GM18868 (cell line): ENCODE data around the gene CLPTM1.

Experiments used
- ATAC-seq: cut with Tn5 transposase; IDR thresholded peaks from one replicate; pipeline ENCODE4 v1.9.1; 2021; ENCODE audit warnings: mild to moderate bottlenecking, moderate library complexity; ENCODE audit not compliant: unreplicated experiment

Gene CLPTM1

DNA sequence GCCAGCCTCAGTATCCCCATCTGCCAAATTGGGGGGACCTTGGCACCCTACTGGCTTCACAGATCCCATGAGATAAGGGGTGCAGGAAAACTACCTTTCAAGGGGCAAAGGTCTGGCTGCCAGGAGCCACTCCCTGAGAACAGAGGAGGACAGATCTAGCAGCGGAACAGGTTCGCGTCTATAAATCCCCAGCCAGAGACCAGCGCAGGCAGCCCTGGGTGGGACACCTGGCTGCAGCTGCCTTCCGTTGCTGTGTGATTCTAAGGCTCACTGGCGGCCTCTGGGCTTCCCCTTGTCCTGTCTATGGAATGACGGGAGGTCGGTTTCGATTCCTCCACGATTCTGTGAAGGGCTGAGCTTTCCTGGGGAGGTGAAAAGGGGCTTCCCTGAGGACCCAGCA is 53.4 kb downstream of the CLPTM1 start:
- ATAC-seq: no peak

DNA sequence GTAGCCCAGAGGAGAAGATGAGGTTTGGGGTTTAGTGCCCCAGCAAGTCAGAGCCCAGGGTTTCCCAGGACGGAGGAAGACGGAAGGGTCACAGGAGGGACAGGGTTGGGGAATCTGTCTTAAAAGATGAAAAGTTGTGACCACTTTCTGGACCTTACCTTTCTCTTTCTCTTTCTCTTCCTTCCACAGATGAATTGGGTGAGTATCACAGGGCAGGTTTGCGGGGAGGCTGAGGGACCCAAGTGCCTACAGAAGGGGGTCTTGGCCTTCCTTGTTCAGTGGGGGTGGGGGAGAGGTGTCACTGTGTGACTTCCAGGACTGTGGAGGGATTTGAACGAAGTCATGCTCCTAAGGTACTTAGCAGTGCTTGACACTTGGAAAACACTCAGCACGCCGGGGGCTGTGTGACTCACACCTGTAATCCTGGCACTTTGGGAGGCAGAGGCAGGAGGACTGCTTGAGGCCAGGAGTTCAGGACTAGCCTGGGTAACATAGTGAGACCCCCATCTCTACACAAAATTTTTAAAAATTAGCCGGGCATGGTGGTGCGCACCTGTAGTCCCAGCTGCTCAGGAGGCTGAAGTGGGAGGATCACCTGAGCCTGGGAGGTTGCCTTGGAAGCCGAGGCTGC is 54.6 kb downstream of the CLPTM1 start:
- no peak for ATAC-seq

DNA sequence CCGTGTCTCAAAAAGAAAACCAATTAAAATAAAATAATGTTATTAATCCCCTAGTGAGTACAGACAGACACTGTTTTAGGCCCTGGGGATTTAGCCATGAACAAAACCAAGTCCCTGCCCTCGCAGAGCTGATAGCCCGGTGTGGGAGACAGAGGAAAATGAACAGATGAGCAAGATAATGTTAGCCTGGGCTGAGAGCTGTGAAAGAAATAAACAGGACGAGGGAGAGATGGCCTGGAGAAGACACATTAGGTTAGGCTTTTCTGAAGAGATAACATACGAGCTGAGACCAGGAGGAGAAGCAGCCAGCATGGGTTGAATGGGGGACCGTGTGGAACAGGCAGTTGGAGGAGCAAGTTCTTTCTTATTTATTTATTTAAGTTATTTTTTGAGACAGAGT is 55.1 kb downstream of the CLPTM1 start:
- no peak for ATAC-seq

DNA sequence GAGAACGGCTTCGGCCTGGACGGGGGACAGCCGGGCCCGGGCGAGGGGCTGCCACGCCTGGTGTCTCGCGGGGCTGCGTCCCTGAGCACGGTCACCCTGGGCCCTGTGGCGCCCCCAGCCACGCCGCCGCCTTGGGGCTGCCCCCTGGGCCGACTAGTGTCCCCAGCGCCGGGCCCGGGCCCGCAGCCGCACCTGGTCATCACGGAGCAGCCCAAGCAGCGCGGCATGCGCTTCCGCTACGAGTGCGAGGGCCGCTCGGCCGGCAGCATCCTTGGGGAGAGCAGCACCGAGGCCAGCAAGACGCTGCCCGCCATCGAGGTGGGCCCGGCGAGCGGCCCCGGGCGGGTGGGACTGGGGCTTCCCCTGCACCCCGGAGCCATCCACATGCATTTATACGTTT is 56.8 kb downstream of the CLPTM1 start:
- no peak for ATAC-seq

DNA sequence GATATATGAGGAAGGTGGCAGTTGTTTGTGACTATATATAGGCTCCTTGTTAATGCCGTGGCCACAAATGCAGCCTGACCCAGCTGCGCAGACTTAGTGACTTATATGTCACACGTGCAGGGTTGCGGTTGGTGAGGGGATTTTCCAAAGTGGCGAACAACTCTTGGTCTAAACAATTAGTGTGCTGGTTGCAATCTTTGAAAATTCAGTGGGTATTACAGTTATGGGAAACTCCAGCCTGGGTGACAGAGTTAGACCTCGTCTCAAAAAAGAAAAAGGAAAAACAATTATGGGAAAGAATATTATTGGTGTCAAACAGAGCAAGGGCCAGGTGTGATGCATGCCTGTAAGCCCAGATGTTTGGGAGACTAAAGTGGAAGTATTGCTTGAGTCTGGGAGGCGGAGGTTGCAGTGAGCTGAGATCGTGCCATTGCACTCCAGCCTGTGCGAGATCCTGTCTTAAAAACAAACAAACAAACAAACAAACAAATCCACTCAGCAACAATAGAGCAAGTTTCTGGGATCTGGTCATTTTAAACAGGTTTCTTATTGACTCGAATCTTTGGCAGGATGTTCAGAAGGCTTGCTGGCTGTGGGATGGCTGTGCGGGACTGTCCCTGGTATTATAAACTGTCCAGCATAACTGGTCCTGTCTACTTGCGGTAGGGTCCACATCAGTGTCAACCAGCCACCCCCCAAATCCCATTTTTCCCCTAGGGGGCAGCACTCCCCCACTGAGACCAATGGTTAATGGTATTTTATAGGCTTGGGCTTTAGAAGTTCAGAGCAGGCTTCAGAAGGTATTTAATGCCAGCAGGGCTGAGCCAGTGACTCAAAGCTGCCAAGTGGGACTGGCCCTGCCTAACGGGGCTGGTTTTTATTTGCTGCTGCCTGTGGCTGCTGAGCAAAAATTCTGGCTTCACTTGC is 61.5 kb downstream of the CLPTM1 start:
- ATAC-seq: peak; percentile 76

DNA sequence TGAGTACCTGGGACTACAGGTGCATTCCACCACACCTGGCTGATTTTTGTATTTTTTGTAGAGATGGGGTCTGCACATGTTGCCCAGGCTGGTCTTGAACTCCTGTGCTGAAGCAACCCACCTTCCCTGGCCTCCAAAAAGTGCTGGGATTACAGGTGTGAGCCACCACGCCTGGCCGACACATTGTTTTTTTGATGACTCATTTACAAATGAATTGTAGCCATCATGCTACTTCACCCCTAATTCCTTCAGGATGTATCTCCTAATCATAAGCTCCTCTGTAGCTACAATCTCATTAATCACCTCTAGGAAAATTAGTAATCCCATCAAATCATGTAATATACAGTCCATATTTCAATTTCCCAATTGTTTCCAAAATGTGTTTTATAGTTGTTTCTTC is 64.0 kb downstream of the CLPTM1 start:
- no peak for ATAC-seq

DNA sequence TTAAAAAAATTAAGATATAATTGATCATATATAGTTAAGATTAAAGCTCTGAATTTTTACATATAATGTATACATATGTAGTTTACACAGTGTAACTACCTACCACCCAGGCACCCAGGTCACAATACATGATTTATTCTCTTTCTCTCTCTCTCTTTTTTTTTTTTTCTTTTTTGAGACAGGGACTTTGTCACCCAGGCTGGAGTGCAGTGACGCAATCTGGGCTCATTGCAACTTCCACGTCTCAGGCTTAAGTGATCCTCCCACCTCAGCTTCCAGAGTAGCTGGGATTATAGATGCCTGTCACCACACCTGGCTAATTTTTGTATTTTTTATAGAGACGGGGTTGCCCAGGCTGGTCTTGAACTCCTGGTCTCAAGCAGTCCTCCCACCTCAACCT is 64.9 kb downstream of the CLPTM1 start:
- ATAC-seq: no peak

DNA sequence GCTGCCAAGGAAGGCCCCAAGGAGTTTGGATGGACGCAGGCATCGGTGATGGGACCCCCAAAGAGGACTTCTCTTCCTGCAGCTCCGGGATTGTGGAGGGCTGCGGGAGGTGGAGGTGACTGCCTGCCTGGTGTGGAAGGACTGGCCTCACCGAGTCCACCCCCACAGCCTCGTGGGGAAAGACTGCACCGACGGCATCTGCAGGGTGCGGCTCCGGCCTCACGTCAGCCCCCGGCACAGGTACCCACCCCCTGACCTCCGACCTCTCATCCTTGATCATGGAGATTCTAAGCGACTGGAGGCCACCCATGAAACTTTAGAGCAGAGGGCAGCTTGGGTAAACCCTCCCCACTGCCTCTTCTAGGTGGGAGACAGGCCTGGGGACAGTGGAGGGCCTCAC is 66.8 kb downstream of the CLPTM1 start:
- no peak for ATAC-seq

DNA sequence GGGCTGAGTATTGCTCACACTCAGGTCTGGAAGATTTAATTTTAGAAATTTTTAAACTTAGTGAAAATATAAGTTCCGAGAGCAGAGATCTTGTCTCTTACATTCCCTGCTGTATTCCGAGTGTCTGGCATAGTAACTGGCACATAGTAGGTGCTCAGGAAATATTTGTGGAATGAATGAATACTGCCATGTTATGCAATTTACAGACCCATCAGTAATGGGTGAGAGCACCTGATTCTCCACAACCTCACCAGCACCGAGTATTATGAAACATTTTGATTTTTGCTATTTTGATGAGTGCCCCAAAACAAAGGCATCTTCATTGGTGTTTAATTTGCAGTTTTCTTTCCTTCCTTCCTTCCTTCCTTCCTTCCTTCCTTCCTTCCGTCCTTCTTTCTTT is 67.9 kb downstream of the CLPTM1 start:
- ATAC-seq: no peak

DNA sequence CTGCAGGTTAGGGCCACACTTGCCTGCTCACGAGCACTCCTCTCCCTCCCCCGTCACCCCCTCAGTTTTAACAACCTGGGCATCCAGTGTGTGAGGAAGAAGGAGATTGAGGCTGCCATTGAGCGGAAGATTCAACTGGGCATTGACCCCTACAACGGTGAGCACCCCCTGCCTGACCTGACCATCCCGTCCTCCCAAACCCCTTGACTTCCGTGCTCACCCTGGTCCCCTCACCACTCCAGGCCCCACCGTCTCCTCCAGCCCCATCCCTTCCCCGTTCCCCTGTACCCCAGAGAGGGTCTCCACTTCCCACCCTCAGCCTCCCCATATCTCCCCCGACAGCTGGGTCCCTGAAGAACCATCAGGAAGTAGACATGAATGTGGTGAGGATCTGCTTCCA is 70.1 kb downstream of the CLPTM1 start:
- ATAC-seq: no peak

DNA sequence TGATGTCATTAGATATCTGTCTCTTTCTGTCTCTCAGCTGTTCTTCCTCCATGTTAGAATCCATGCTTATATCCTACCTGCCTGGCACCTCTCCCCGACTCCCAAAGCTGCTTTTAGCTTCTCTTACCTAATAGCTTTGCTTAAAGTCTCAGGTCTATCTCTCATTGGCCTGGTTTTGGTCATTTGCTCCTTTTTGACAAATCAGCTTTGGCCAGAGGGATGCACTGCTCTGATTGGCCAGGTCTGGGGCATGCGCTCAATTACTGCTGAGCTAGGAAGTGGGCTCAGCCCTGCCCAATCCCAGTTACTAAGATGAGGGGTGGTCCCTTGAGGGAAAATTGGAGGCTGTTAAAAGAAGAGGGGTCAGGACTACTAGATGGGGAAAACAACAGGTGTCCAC is 72.2 kb downstream of the CLPTM1 start:
- ATAC-seq: no peak

DNA sequence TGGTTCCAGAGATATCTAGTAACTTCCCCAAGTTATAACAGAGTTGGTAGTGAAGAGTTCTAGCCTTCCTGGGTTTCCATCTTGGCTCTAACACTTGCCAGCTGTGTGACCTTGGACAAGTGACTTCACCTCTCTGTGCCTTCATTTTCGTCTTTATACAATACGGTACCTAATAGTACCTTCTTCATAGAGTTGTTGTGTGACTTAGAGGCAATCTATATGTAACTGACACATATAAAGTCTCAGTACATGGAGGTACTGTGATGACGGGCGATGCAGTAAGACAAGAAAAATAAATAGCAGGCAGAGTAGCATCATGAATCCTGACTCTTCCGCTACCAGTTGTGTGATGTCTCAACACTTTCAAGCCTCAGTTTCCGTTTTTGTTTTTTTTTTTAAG is 75.6 kb downstream of the CLPTM1 start:
- ATAC-seq: no peak

DNA sequence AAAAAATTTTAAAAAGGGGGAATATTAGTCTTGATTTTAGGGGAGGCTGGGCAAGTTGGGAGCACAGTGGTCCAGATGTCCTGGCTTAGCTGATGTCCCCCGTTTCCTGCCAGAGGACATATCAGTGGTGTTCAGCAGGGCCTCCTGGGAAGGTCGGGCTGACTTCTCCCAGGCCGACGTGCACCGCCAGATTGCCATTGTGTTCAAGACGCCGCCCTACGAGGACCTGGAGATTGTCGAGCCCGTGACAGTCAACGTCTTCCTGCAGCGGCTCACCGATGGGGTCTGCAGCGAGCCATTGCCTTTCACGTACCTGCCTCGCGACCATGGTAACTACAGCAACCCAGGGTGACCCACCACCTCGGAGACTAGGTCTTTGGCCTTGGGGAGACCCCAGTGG is 77.2 kb downstream of the CLPTM1 start:
- ATAC-seq: no peak

DNA sequence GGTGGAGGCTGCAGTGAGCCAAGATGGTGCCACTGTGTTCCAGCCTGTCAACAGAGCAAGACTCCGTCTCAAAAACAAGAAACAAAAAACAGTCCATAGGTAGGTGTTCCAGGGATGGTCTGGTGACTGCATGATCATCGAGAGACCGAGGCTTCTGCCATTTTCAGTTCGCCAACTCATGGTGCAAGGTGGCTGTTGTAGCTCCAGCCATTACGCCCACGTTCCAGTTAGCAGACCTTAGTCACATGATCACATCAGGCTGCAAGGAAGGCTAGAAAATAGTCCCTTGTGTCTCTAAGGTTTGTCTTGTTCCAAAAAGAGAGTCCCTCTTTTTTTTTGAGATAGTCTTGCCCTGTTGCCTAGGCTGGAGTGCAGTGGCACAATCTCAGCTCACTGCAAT is 80.6 kb downstream of the CLPTM1 start:
- no peak for ATAC-seq

DNA sequence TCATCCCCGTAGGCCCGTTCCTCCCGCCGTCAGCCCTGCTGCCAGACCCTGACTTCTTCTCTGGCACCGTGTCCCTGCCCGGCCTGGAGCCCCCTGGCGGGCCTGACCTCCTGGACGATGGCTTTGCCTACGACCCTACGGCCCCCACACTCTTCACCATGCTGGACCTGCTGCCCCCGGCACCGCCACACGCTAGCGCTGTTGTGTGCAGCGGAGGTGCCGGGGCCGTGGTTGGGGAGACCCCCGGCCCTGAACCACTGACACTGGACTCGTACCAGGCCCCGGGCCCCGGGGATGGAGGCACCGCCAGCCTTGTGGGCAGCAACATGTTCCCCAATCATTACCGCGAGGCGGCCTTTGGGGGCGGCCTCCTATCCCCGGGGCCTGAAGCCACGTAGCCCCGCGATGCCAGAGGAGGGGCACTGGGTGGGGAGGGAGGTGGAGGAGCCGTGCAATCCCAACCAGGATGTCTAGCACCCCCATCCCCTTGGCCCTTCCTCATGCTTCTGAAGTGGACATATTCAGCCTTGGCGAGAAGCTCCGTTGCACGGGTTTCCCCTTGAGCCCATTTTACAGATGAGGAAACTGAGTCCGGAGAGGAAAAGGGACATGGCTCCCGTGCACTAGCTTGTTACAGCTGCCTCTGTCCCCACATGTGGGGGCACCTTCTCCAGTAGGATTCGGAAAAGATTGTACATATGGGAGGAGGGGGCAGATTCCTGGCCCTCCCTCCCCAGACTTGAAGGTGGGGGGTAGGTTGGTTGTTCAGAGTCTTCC is 82.4 kb downstream of the CLPTM1 start:
- no peak for ATAC-seq

DNA sequence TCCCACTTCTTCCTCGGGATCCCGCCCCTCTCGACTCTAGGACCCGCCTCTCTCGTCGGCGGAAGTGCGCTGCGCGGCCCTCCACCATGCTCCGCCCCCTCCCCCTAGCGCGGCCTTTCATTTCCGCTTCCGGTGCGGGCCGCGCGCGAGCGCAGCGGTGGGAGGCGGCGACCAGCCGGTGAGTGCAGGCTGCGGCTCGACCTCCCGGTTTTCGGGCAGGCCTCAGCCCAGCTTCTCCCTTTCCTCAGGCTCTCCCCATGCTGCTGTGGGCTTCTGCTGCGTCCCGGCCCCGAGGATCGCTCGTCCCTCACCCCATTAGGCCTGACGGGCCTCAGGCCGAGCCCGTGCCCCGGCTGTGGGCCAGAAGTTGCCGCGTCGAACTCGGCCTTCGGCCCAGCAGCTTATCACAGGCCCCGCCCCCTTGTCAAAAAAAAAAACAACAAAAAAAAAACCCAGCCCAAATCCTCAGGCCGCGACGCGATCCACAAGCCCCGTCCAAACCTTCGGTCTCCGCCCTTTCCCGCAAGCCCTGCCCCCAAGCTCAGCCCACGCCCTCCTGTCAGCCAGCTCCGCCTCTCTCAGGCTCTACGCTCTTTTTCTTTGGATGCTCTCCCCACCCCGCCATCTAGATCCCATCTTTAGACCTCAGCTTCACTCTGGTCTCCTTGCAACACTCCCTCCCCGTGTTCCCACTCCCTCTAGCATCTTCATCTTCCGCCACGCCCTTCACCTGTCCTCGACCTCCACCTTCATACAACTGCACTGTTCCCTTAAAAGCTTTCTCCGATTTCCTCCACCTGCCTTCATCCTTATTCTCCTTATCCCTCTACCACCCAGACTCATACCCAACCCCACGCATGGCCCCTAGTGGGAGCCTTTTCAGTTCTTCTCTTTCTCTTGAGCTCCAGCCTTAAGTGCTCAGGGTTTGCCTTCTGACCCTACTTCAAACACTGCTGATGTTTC is 84.0 kb downstream of the CLPTM1 start, which contains the start of gene CLASRP:
CLASRP (plus strand) TSS at position 115 of the 963 bp plus-strand sequence. CDS start 1,168 bp downstream, outside the sequence.
- ATAC-seq: peak; percentile 90

DNA sequence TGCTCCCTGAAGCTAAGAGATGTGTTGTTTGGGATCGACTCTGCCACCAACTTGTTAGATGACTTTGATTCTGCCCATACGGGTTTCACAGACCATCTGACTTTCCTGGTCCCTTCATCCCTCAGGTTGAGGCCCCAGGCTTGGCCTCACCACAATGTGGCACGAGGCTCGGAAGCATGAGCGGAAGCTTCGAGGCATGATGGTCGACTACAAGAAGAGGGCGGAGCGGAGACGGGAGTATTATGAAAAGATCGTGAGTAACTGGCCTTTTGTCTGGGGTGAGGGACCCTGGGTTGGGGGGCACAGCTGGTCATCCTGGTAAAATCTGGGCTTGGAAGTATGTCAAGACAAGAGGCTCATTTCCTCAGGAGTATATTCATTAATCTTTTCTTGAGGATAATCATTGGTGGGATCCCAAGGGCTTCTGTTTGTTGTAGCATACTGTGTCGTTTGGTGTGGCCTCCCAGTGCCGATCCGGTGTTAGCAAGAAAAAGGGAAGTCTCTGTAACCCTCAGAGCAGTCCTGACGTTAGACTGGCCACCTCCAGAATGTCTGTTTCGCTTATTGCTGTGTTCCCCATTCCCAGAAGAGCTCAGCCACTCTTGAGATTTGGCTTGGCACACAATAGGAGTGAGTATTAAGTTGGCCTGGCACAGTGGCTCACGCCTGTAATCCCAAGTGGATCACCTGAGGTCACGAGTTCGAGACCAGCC is 85.0 kb downstream of the CLPTM1 start:
- no peak for ATAC-seq

DNA sequence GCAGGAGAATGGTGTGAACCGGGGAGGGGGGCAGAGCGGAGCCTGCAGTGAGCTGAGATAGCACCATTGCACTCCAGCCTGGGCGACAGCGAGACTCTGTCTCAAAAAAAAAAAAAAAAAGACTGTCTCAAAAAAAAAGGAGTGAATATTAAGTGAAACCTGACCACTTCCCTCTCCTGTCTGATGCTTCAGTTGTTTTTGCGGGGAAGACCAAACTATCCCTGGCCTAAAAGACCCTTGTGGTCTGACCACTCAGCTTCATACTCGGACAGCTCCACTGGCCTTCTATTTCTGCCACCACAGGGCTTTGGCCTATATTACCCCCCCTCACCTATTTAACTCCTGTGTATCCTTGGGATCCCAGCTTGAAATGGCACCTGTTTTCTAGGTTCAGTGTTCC is 85.9 kb downstream of the CLPTM1 start:
- no peak for ATAC-seq
